ENCODE results near the gene ESRRA. TPM values are rescaled to one million over a fixed set of nuclear protein-coding genes. Genes with fewer than 3 reads are reported as not detected.
A peak's percentile ranks its signal among the peaks of the same experiment; 100 is the strongest.
"Not testable (repeated sequence)": the region's sequence is repeated elsewhere in the genome, so short reads cannot be mapped to it uniquely, and the experiment has no call there.

Gene ESRRA
- total RNA-seq, 2 donors from 2014 or later = 25.7 to 26.6 TPM

GRCh38 chr11:64303109-64304031 lies 2.0 kb upstream of the ESRRA start:
- H3K9me3 ChIP-seq (ENCODE audit: control insufficient read depth, low read length, poor library complexity, severe bottlenecking) = no peaks in the 10 kb centered on the region
- Mint-ChIP-seq H3K27ac (peak overlapping the region; percentile 85), H3K36me3 (ENCODE audit: low read depth) (peaks cover 2% of the 10 kb centered on the region), H3K4me3 (no peak overlapping the region), H3K27me3 (peaks cover 16% of the 10 kb centered on the region), H3K4me1 (peaks cover 33% of the 10 kb centered on the region)
- ATAC-seq (no peak), DNase-seq (no peak)

- no peaks in the 10 kb centered on the region for H3K9me3 ChIP-seq (ENCODE audit: control insufficient read depth, low read length, poor library complexity, severe bottlenecking)
- H3K36me3 Mint-ChIP-seq (ENCODE audit: low read depth) = peaks cover 2% of the 10 kb centered on the region
- no peak for DNase-seq
- H3K4me3 Mint-ChIP-seq = peak overlapping the region; percentile 93
- no peak for ATAC-seq
- peak overlapping the region; percentile 94 for H3K27ac Mint-ChIP-seq
- H3K4me1 Mint-ChIP-seq = peaks cover 33% of the 10 kb centered on the region
- H3K27me3 Mint-ChIP-seq = peaks cover 14% of the 10 kb centered on the region
These were observed 1.4 kb upstream of the ESRRA start for GRCh38 chr11:64304032-64304315.

- peak overlapping the region; percentile 94 for H3K27ac Mint-ChIP-seq
- peaks cover 14% of the 10 kb centered on the region for H3K27me3 Mint-ChIP-seq
- peaks cover 2% of the 10 kb centered on the region for H3K36me3 Mint-ChIP-seq (ENCODE audit: low read depth)
- H3K4me3 Mint-ChIP-seq = peak overlapping the region; percentile 93
- ATAC-seq = peak; percentile 38
- peak; percentile 83 to 95 (median 87) for DNase-seq
- H3K9me3 ChIP-seq (ENCODE audit: control insufficient read depth, low read length, poor library complexity, severe bottlenecking) = no peaks in the 10 kb centered on the region
- H3K4me1 Mint-ChIP-seq = peaks cover 33% of the 10 kb centered on the region
These were observed 830 bp upstream of the ESRRA start for GRCh38 chr11:64304316-64305072.

- Mint-ChIP-seq H3K27me3 (peaks cover under 1% of the 10 kb centered on the region), H3K4me3 (peak overlapping the region; percentile 97), H3K36me3 (ENCODE audit: low read depth) (no peaks in the 10 kb centered on the region), H3K4me1 (peaks cover 25% of the 10 kb centered on the region), H3K27ac (peak overlapping the region; percentile 90)
- H3K9me3 ChIP-seq (ENCODE audit: control insufficient read depth, low read length, poor library complexity, severe bottlenecking) = no peaks in the 10 kb centered on the region
- DNase-seq = peak; percentile 47 to 67 (median 57)
- peak; percentile 10 for ATAC-seq
These were observed 603 bp downstream of the ESRRA start for GRCh38 chr11:64305691-64306562.

- no peaks in the 10 kb centered on the region for H3K36me3 Mint-ChIP-seq (ENCODE audit: low read depth)
- H3K27me3 Mint-ChIP-seq = no peaks in the 10 kb centered on the region
- H3K4me1 Mint-ChIP-seq = peaks cover 23% of the 10 kb centered on the region
- H3K27ac Mint-ChIP-seq = peak overlapping the region; percentile 90
- ATAC-seq (no peak), DNase-seq (no peak)
- H3K4me3 Mint-ChIP-seq = peak overlapping the region; percentile 97
- H3K9me3 ChIP-seq (ENCODE audit: control insufficient read depth, low read length, poor library complexity, severe bottlenecking) = no peaks in the 10 kb centered on the region
These were observed 1.2 kb downstream of the ESRRA start for GRCh38 chr11:64306563-64306875.

- no peak for DNase-seq
- H3K4me1 Mint-ChIP-seq = peaks cover 23% of the 10 kb centered on the region
- no peaks in the 10 kb centered on the region for H3K9me3 ChIP-seq (ENCODE audit: control insufficient read depth, low read length, poor library complexity, severe bottlenecking)
- no peaks in the 10 kb centered on the region for H3K36me3 Mint-ChIP-seq (ENCODE audit: low read depth)
- peak overlapping the region; percentile 90 for H3K27ac Mint-ChIP-seq
- no peak for ATAC-seq
- peak overlapping the region; percentile 97 for H3K4me3 Mint-ChIP-seq
- H3K27me3 Mint-ChIP-seq = no peaks in the 10 kb centered on the region
These were observed 1.7 kb downstream of the ESRRA start for GRCh38 chr11:64306876-64307622.

GRCh38 chr11:64307795-64308194 lies 2.5 kb downstream of the ESRRA start:
- Mint-ChIP-seq H3K4me3 (peak overlapping the region; percentile 97), H3K4me1 (peaks cover 28% of the 10 kb centered on the region), H3K27ac (peak overlapping the region; percentile 56)
- H3K36me3 Mint-ChIP-seq (ENCODE audit: low read depth); DNase-seq; H3K27me3 Mint-ChIP-seq; H3K9me3 ChIP-seq (ENCODE audit: control insufficient read depth, low read length, poor library complexity, severe bottlenecking); ATAC-seq: not testable (repeated sequence)

GRCh38 chr11:64312947-64313346 lies 7.6 kb downstream of the ESRRA start:
- H3K9me3 ChIP-seq (ENCODE audit: control insufficient read depth, low read length, poor library complexity, severe bottlenecking) = no peaks in the 10 kb centered on the region
- Mint-ChIP-seq H3K27me3 (no peaks in the 10 kb centered on the region), H3K4me3 (no peak overlapping the region), H3K36me3 (ENCODE audit: low read depth) (no peaks in the 10 kb centered on the region), H3K27ac (peak overlapping the region; percentile 81), H3K4me1 (peaks cover 22% of the 10 kb centered on the region)
- no peak for ATAC-seq
- no peak for DNase-seq

GRCh38 chr11:64313491-64314145 lies 8.3 kb downstream of the ESRRA start:
- Mint-ChIP-seq H3K4me3 (no peak overlapping the region), H3K27ac (peak overlapping the region; percentile 81), H3K27me3 (no peaks in the 10 kb centered on the region), H3K4me1 (peaks cover 24% of the 10 kb centered on the region), H3K36me3 (ENCODE audit: low read depth) (no peaks in the 10 kb centered on the region)
- no peaks in the 10 kb centered on the region for H3K9me3 ChIP-seq (ENCODE audit: control insufficient read depth, low read length, poor library complexity, severe bottlenecking)
- ATAC-seq = no peak
- no peak for DNase-seq

- H3K36me3 Mint-ChIP-seq (ENCODE audit: low read depth) = no peaks in the 10 kb centered on the region
- H3K4me3 Mint-ChIP-seq = no peak overlapping the region
- no peak for ATAC-seq
- DNase-seq = no peak
- no peaks in the 10 kb centered on the region for H3K27me3 Mint-ChIP-seq
- H3K9me3 ChIP-seq (ENCODE audit: control insufficient read depth, low read length, poor library complexity, severe bottlenecking) = no peaks in the 10 kb centered on the region
- peak overlapping the region; percentile 77 for H3K27ac Mint-ChIP-seq
- H3K4me1 Mint-ChIP-seq = peaks cover 30% of the 10 kb centered on the region
These were observed 9.0 kb downstream of the ESRRA start for GRCh38 chr11:64314146-64314804.

- Mint-ChIP-seq H3K36me3 (ENCODE audit: low read depth) (no peaks in the 10 kb centered on the region), H3K27me3 (no peaks in the 10 kb centered on the region), H3K4me1 (peaks cover 34% of the 10 kb centered on the region), H3K4me3 (no peak overlapping the region), H3K27ac (peak overlapping the region; percentile 77)
- DNase-seq (no peak), ATAC-seq (no peak)
- no peaks in the 10 kb centered on the region for H3K9me3 ChIP-seq (ENCODE audit: control insufficient read depth, low read length, poor library complexity, severe bottlenecking)
These were observed 9.7 kb downstream of the ESRRA start for GRCh38 chr11:64314805-64315561.
